GM23338 (cell line): Measurements from ENCODE around the gene HDAC1. TPM values are rescaled to one million over a fixed set of nuclear protein-coding genes. Genes with fewer than 3 reads are reported as not detected.

ENCODE experiments used
- ATAC-seq: fragments of 200-7000 bp; cut with Tn5 transposase; 3 replicates; pipeline ENCODE4 v1.9.1; 2020
- DNase-seq: peaks from one replicate; pipeline ENCODE4 v3.0.0-alpha.2; 2015; ENCODE audit warnings: low spot score
- H2AFZ ChIP-seq: fragments of 200-600 bp; sonication (generic); 2 replicates; pipeline ENCODE4 v1.8.0; 2016; ENCODE audit warnings: antibody characterized with exemption, mild to moderate bottlenecking, moderate library complexity
- H3F3A ChIP-seq: fragments of 200-600 bp; sonication (generic); replicated peaks from 2 replicates; pipeline ENCODE4 v1.8.0; 2017; ENCODE audit warnings: antibody characterized with exemption, mixed run types, low read depth
- H3K27ac ChIP-seq: fragments of 200-600 bp; sonication (generic); 2 replicates; pipeline ENCODE4 v1.6.1; 2016; ENCODE audit warnings: low read depth
- H3K27me3 ChIP-seq: fragments of 200-600 bp; sonication (generic); 2 replicates; pipeline ENCODE4 v1.8.0; 2016; ENCODE audit warnings: mild to moderate bottlenecking, mixed run types, moderate library complexity; ENCODE audit not compliant: insufficient read depth
- H3K36me3 ChIP-seq: fragments of 200-600 bp; sonication (generic); 2 replicates; pipeline ENCODE4 v1.8.0; 2016; ENCODE audit warnings: mild to moderate bottlenecking; ENCODE audit not compliant: insufficient read depth
- H3K4me1 ChIP-seq: fragments of 200-600 bp; sonication (generic); 2 replicates; pipeline ENCODE4 v1.8.0; 2016; ENCODE audit warnings: mild to moderate bottlenecking, moderate library complexity; ENCODE audit not compliant: insufficient read depth
- H3K4me2 ChIP-seq: fragments of 200-600 bp; sonication (generic); 2 replicates; pipeline ENCODE4 v1.7.1; 2017; ENCODE audit warnings: mixed run types
- H3K4me3 ChIP-seq: fragments of 200-600 bp; sonication (generic); 2 replicates; pipeline ENCODE4 v1.6.1; 2016; ENCODE audit warnings: mixed run types
- H3K79me2 ChIP-seq: fragments of 200-600 bp; sonication (generic); replicated peaks from 2 replicates; pipeline ENCODE4 v1.8.0; 2017; ENCODE audit warnings: mild to moderate bottlenecking; ENCODE audit not compliant: insufficient read depth
- H3K9me2 ChIP-seq: fragments of 200-600 bp; sonication (generic); 2 replicates; pipeline ENCODE4 v1.8.0; 2017; ENCODE audit not compliant: insufficient read depth
- H4K20me1 ChIP-seq: fragments of 200-600 bp; sonication (generic); replicated peaks from 2 replicates; pipeline ENCODE4 v1.8.0; 2017; ENCODE audit warnings: mild to moderate bottlenecking; ENCODE audit not compliant: insufficient read depth
- H3K27ac Mint-ChIP-seq: 2 replicates; pipeline ENCODE4 v1.8.0; 2020; ENCODE audit warnings: inconsistent platforms, mild to moderate bottlenecking, moderate library complexity, mixed read lengths
- H3K27me3 Mint-ChIP-seq: 3 replicates; pipeline ENCODE4 v1.8.0; 2022; ENCODE audit warnings: low read depth, mild to moderate bottlenecking, moderate library complexity, mixed read lengths, inconsistent platforms; ENCODE audit not compliant: insufficient read depth, poor library complexity
- H3K36me3 Mint-ChIP-seq: 3 replicates; pipeline ENCODE4 v1.8.0; 2021; ENCODE audit warnings: low read depth, mild to moderate bottlenecking, inconsistent platforms, moderate library complexity, mixed read lengths
- H3K4me1 Mint-ChIP-seq: 3 replicates; pipeline ENCODE4 v1.8.0; 2020; ENCODE audit warnings: mild to moderate bottlenecking, inconsistent platforms, mixed read lengths
- H3K4me3 Mint-ChIP-seq: 3 replicates; pipeline ENCODE4 v1.8.0; 2021; ENCODE audit warnings: moderate library complexity, mild to moderate bottlenecking, inconsistent platforms, mixed read lengths
- H3K9me3 Mint-ChIP-seq: 3 replicates; pipeline ENCODE4 v1.8.0; 2020; ENCODE audit warnings: moderate library complexity, mild to moderate bottlenecking, inconsistent platforms, mixed read lengths
- CREB1 ChIP-seq: fragments of 250-450 bp; sonication (Bioruptor Pico); IDR thresholded peaks from 2 replicates; pipeline ENCODE4 v1.5.0; 2020; ENCODE audit warnings: low read depth, mild to moderate bottlenecking, moderate library complexity
- EZH2 ChIP-seq: fragments of 200-600 bp; sonication (generic); IDR thresholded peaks from one replicate; pipeline ENCODE4 v1.8.0; 2017; ENCODE audit warnings: antibody characterized with exemption, mild to moderate bottlenecking, low read depth; ENCODE audit not compliant: unreplicated experiment
- EZH2phosphoT487 ChIP-seq: fragments of 200-600 bp; sonication (generic); IDR thresholded peaks from one replicate; pipeline ENCODE4 v1.8.1; 2018; ENCODE audit warnings: antibody characterized with exemption; ENCODE audit not compliant: unreplicated experiment
- JUNB ChIP-seq: IDR thresholded peaks from one replicate; pipeline ENCODE4 v1.6.1; 2016; ENCODE audit warnings: antibody characterized with exemption; ENCODE audit not compliant: unreplicated experiment
- NANOG ChIP-seq: IDR thresholded peaks from 2 replicates; pipeline ENCODE4 v1.6.1; 2016; ENCODE audit warnings: antibody characterized with exemption, borderline replicate concordance
- POLR2AphosphoS5 ChIP-seq: IDR thresholded peaks from 2 replicates; pipeline ENCODE4 v1.6.1; 2016; ENCODE audit warnings: antibody characterized with exemption, low read depth
- STAT1 ChIP-seq: IDR thresholded peaks from one replicate; pipeline ENCODE4 v1.6.1; 2016; ENCODE audit warnings: antibody characterized with exemption; ENCODE audit not compliant: unreplicated experiment
- ZNF114 ChIP-seq: fragments of 250-450 bp; sonication (Bioruptor Pico); IDR thresholded peaks from 2 replicates; pipeline ENCODE4 v1.5.0; 2020; ENCODE audit warnings: mild to moderate bottlenecking, moderate library complexity
- ZNF331 ChIP-seq: fragments of 250-450 bp; sonication (Bioruptor Pico); IDR thresholded peaks from 2 replicates; pipeline ENCODE4 v1.5.0; 2020; ENCODE audit warnings: low read depth, mild to moderate bottlenecking, moderate library complexity
- polyA plus RNA-seq: library from polyadenylated mRNA; unstranded; fragments of >200 nt; fragmentation: Nextera tagmentation; extraction: Ambion mirVana; gene quantifications from 2 replicates; pipeline ENCODE4 v1.2.1, GENCODE V29; 2016
- total RNA-seq: library from RNA; depleted of rRNA; stranded (reverse); fragments of >200 nt; shearing (Covaris generic); gene quantifications from 2 replicates; pipeline ENCODE4 v1.2.3, GENCODE V29; 2014
- TF ChIP-seq, protein P1 (sequence below), 2 experiments: fragments of 200-600 bp in 1 of 2; sonication (generic) in 1 of 2; conservative IDR thresholded peaks; 2 replicates each; pipeline versions ENCODE4 v1.5.1 to v1.6.1; 2016 to 2017; ENCODE audit warnings: antibody characterized with exemption in 2 of 2, low read depth in 2 of 2, mild to moderate bottlenecking in 2 of 2, moderate library complexity in 1 of 2
- TF ChIP-seq, protein P2 (sequence below): fragments of 250-450 bp; sonication (Bioruptor Pico); IDR thresholded peaks from 2 replicates; pipeline ENCODE4 v1.5.0; 2020; ENCODE audit warnings: mild to moderate bottlenecking, moderate library complexity
- TF ChIP-seq, protein P3 (sequence below): IDR thresholded peaks from 2 replicates; pipeline ENCODE4 v1.6.1; 2016; ENCODE audit warnings: antibody characterized with exemption
- TF ChIP-seq, protein P4 (sequence below): IDR thresholded peaks from one replicate; pipeline ENCODE4 v1.6.1; 2018; ENCODE audit warnings: antibody characterized with exemption; ENCODE audit not compliant: unreplicated experiment

Gene HDAC1
- total and polyA plus RNA-seq, 2 experiments from 2014 or later: 82.6 to 104 TPM

DNA sequence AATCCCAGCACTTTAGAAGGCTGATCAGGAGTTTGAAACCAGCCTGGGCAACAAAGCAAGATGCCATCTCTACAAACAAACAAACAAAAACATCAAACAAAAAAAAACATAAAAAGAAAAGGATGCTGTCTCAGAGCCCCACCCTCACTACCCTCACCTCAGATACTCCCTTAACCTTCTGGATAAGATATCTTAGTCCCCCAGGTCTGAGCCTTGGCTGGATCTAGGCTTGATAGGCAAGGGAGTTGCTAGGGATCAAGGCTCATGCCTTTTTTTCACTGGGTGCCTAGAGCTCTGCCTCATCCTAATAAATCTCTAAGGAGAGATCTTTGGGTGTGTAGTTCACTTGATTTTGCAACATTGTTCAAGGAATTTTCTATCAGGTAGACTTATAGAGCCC lies 7.4 kb downstream of the HDAC1 start:
- peaks cover 84% of the 10 kb centered on the region for H3K79me2 ChIP-seq
- no peak overlapping the region for H3K4me3 ChIP-seq
- peaks cover 8% of the 10 kb centered on the region for H3K27me3 Mint-ChIP-seq
- no peak for TF ChIP-seq EZH2
- TF ChIP-seq, protein P1, sequence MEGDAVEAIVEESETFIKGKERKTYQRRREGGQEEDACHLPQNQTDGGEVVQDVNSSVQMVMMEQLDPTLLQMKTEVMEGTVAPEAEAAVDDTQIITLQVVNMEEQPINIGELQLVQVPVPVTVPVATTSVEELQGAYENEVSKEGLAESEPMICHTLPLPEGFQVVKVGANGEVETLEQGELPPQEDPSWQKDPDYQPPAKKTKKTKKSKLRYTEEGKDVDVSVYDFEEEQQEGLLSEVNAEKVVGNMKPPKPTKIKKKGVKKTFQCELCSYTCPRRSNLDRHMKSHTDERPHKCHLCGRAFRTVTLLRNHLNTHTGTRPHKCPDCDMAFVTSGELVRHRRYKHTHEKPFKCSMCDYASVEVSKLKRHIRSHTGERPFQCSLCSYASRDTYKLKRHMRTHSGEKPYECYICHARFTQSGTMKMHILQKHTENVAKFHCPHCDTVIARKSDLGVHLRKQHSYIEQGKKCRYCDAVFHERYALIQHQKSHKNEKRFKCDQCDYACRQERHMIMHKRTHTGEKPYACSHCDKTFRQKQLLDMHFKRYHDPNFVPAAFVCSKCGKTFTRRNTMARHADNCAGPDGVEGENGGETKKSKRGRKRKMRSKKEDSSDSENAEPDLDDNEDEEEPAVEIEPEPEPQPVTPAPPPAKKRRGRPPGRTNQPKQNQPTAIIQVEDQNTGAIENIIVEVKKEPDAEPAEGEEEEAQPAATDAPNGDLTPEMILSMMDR (conservative IDR thresholded peaks at IDR 0.05; ENCODE audit: low read depth in 2 of 2): no peak
- TF ChIP-seq ZNF331: no peak
- TF ChIP-seq EZH2phosphoT487: no peak
- no peak for TF ChIP-seq JUNB
- TF ChIP-seq STAT1: no peak
- no peak for TF ChIP-seq ZNF114 (CRISPR knock-in tag)
- TF ChIP-seq, protein P2, sequence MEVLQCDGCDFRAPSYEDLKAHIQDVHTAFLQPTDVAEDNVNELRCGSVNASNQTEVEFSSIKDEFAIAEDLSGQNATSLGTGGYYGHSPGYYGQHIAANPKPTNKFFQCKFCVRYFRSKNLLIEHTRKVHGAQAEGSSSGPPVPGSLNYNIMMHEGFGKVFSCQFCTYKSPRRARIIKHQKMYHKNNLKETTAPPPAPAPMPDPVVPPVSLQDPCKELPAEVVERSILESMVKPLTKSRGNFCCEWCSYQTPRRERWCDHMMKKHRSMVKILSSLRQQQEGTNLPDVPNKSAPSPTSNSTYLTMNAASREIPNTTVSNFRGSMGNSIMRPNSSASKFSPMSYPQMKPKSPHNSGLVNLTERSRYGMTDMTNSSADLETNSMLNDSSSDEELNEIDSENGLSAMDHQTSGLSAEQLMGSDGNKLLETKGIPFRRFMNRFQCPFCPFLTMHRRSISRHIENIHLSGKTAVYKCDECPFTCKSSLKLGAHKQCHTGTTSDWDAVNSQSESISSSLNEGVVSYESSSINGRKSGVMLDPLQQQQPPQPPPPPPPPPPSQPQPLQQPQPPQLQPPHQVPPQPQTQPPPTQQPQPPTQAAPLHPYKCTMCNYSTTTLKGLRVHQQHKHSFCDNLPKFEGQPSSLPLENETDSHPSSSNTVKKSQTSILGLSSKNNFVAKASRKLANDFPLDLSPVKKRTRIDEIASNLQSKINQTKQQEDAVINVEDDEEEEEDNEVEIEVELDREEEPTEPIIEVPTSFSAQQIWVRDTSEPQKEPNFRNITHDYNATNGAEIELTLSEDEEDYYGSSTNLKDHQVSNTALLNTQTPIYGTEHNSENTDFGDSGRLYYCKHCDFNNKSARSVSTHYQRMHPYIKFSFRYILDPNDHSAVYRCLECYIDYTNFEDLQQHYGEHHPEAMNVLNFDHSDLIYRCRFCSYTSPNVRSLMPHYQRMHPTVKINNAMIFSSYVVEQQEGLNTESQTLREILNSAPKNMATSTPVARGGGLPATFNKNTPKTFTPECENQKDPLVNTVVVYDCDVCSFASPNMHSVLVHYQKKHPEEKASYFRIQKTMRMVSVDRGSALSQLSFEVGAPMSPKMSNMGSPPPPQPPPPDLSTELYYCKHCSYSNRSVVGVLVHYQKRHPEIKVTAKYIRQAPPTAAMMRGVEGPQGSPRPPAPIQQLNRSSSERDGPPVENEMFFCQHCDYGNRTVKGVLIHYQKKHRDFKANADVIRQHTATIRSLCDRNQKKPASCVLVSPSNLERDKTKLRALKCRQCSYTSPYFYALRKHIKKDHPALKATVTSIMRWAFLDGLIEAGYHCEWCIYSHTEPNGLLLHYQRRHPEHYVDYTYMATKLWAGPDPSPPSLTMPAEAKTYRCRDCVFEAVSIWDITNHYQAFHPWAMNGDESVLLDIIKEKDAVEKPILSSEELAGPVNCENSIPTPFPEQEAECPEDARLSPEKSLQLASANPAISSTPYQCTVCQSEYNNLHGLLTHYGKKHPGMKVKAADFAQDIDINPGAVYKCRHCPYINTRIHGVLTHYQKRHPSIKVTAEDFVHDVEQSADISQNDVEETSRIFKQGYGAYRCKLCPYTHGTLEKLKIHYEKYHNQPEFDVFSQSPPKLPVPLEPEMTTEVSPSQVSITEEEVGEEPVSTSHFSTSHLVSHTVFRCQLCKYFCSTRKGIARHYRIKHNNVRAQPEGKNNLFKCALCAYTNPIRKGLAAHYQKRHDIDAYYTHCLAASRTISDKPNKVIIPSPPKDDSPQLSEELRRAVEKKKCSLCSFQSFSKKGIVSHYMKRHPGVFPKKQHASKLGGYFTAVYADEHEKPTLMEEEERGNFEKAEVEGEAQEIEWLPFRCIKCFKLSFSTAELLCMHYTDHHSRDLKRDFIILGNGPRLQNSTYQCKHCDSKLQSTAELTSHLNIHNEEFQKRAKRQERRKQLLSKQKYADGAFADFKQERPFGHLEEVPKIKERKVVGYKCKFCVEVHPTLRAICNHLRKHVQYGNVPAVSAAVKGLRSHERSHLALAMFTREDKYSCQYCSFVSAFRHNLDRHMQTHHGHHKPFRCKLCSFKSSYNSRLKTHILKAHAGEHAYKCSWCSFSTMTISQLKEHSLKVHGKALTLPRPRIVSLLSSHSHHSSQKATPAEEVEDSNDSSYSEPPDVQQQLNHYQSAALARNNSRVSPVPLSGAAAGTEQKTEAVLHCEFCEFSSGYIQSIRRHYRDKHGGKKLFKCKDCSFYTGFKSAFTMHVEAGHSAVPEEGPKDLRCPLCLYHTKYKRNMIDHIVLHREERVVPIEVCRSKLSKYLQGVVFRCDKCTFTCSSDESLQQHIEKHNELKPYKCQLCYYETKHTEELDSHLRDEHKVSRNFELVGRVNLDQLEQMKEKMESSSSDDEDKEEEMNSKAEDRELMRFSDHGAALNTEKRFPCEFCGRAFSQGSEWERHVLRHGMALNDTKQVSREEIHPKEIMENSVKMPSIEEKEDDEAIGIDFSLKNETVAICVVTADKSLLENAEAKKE (CRISPR knock-in tag): no peak
- TF ChIP-seq, protein P3, sequence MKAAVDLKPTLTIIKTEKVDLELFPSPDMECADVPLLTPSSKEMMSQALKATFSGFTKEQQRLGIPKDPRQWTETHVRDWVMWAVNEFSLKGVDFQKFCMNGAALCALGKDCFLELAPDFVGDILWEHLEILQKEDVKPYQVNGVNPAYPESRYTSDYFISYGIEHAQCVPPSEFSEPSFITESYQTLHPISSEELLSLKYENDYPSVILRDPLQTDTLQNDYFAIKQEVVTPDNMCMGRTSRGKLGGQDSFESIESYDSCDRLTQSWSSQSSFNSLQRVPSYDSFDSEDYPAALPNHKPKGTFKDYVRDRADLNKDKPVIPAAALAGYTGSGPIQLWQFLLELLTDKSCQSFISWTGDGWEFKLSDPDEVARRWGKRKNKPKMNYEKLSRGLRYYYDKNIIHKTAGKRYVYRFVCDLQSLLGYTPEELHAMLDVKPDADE: no peak
- no peak for TF ChIP-seq POLR2AphosphoS5
- no peak for TF ChIP-seq NANOG
- TF ChIP-seq, protein P4, sequence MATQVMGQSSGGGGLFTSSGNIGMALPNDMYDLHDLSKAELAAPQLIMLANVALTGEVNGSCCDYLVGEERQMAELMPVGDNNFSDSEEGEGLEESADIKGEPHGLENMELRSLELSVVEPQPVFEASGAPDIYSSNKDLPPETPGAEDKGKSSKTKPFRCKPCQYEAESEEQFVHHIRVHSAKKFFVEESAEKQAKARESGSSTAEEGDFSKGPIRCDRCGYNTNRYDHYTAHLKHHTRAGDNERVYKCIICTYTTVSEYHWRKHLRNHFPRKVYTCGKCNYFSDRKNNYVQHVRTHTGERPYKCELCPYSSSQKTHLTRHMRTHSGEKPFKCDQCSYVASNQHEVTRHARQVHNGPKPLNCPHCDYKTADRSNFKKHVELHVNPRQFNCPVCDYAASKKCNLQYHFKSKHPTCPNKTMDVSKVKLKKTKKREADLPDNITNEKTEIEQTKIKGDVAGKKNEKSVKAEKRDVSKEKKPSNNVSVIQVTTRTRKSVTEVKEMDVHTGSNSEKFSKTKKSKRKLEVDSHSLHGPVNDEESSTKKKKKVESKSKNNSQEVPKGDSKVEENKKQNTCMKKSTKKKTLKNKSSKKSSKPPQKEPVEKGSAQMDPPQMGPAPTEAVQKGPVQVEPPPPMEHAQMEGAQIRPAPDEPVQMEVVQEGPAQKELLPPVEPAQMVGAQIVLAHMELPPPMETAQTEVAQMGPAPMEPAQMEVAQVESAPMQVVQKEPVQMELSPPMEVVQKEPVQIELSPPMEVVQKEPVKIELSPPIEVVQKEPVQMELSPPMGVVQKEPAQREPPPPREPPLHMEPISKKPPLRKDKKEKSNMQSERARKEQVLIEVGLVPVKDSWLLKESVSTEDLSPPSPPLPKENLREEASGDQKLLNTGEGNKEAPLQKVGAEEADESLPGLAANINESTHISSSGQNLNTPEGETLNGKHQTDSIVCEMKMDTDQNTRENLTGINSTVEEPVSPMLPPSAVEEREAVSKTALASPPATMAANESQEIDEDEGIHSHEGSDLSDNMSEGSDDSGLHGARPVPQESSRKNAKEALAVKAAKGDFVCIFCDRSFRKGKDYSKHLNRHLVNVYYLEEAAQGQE: no peak
- TF ChIP-seq CREB1 (CRISPR knock-in tag): no peak
- peaks cover 11% of the 10 kb centered on the region for H3K4me1 Mint-ChIP-seq
- no peak overlapping the region for H3K4me3 Mint-ChIP-seq
- peaks cover 21% of the 10 kb centered on the region for H3K36me3 ChIP-seq
- no peak overlapping the region for H3K27ac ChIP-seq
- no peak overlapping the region for H3K27ac Mint-ChIP-seq
- no peak overlapping the region for H3K4me2 ChIP-seq
- H3K9me3 Mint-ChIP-seq: no peaks in the 10 kb centered on the region
- H3K9me2 ChIP-seq: no peaks in the 10 kb centered on the region
- H3F3A ChIP-seq: no peaks in the 10 kb centered on the region
- H3K27me3 ChIP-seq: no peaks in the 10 kb centered on the region
- DNase-seq (no peak), ATAC-seq (no peak)
- peaks cover 46% of the 10 kb centered on the region for H4K20me1 ChIP-seq
- H2AFZ ChIP-seq: no peak overlapping the region
- H3K4me1 ChIP-seq: no peaks in the 10 kb centered on the region
- H3K36me3 Mint-ChIP-seq: peaks cover 35% of the 10 kb centered on the region
